ENCODE measurements around the gene PACRG. TPM values are rescaled to one million over a fixed set of nuclear protein-coding genes. Genes with fewer than 3 reads are reported as not detected.

The PACRG gene
- total RNA-seq, 1 experiment from 2014 or later: not detected

GRCh38 chr6:163354085-163354484, 626.3 kb downstream of the PACRG start:
- H3K4me1 ChIP-seq: peaks cover 21% of the 10 kb centered on the region
- no peak for DNase-seq
- no peak overlapping the region for H3K27ac ChIP-seq
- H3K9me3 ChIP-seq (replicated peaks): no peaks in the 10 kb centered on the region
- no peak overlapping the region for H3K4me3 ChIP-seq
- H3K27me3 ChIP-seq: no peaks in the 10 kb centered on the region
- no peaks in the 10 kb centered on the region for H3K36me3 ChIP-seq

DNA sequence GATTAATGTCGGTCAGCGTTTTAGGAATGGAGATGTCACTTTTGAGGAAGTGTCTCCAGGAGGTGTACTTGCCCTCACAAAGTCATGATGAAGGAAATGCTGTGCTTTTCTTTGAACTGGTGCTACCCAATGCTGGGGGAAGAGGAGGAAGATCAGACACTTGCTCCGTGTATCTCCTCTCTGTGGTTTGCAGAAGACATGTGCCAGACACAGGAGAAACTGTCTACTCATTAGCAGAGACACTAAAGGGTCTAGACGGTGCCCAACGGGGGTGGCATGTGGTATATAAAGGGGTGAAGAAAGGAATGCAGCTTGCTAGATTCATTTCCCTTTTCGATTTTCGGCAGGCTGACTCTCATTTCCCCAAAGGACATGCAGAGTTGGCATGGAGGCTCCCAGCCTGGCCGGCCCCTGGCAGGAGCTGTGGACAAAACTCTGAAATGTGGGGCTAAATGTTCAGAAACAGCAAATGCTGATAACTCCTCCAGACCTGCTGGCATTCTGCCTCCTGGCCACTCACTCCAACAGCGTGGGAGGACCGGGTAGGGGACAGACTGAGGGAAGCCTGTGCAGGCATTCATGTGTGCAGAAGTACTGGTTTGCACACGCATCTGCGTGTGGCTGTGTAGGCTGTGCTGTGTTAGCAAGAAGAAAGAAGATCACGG, 627.1 kb downstream of the PACRG start:
- no peak overlapping the region; the same call in 1 of the 2 replicates for H3K27ac ChIP-seq
- no peaks in the 10 kb centered on the region for H3K9me3 ChIP-seq (replicated peaks)
- H3K36me3 ChIP-seq: no peaks in the 10 kb centered on the region
- H3K4me3 ChIP-seq: peak overlapping the region; percentile 45; the same call in 1 of the 2 replicates
- no peak for DNase-seq
- H3K27me3 ChIP-seq: no peaks in the 10 kb centered on the region
- H3K4me1 ChIP-seq: peaks cover 21% of the 10 kb centered on the region

DNA sequence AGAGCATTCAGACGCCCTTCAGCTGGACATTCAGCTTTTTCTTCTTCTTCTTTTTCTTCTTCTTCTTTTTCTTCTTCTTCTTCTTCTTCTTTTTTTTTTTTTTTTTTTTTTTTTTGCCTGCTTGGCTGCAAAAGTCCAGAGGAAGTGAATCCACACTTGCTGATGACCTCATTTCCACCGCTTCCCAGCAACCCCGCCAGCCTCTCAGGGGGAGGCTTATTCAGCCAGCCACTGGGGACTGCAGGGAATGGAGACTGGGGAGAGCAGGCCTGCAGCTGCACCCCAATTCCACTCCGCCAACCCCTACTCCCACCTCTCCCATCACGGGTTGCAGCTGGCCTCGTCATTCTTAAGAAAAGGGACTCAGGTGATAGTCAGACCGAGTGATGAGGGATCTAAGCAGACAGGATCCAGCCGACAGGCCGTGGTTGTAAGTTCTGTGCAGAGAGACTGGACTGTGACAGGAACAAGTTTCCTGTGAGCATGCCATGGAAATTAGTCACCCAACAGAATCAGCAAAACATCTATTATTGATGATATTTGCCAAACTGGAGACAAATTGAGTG, 627.7 kb downstream of the PACRG start:
- H3K27ac ChIP-seq: peak overlapping the region; percentile 34; the same call in 1 of the 2 replicates
- DNase-seq: peak; percentile 79 to 81

GRCh38 chr6:163356324-163356723, 628.5 kb downstream of the PACRG start:
- no peaks in the 10 kb centered on the region for H3K9me3 ChIP-seq (replicated peaks)
- H3K4me1 ChIP-seq: peaks cover 21% of the 10 kb centered on the region
- peak; percentile 65 to 67 for DNase-seq
- peak overlapping the region; percentile 34; the same call in 1 of the 2 replicates for H3K27ac ChIP-seq
- no peaks in the 10 kb centered on the region for H3K36me3 ChIP-seq
- no peaks in the 10 kb centered on the region for H3K27me3 ChIP-seq
- peak overlapping the region; percentile 45; the same call in 1 of the 2 replicates for H3K4me3 ChIP-seq

More for the DNA sequence above, 627.7 kb downstream of the PACRG start:
- no peaks in the 10 kb centered on the region for H3K36me3 ChIP-seq
- no peaks in the 10 kb centered on the region for H3K9me3 ChIP-seq (replicated peaks)
- H3K27me3 ChIP-seq: no peaks in the 10 kb centered on the region
- peaks cover 21% of the 10 kb centered on the region for H3K4me1 ChIP-seq
- H3K4me3 ChIP-seq: peak overlapping the region; percentile 45

- H3K4me1 ChIP-seq: peaks cover 21% of the 10 kb centered on the region
- no peak overlapping the region for H3K27ac ChIP-seq
- no peaks in the 10 kb centered on the region for H3K36me3 ChIP-seq
Measured at GRCh38 chr6:163356743-163357142, 629.0 kb downstream of the PACRG start.

DNA sequence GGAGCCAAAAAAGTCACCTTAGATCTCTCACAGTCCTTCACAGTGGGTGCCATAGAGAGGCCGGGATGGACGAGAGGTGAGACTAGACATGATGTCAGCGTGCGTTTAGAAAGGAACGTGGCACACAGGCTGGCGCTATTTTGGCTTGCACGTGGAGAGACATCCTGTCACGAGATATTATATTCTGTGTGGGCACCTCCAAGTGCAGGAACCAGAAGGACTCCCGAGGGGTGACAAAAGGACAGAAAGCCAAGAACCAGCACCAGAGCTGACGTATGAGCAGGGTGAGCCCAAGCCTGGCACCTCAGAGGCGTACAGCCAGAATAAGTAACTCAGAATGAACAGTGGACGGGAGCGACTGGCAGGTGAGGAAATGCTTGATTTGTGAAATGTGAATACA, 636.9 kb downstream of the PACRG start:
- no peaks in the 10 kb centered on the region for H3K9me3 ChIP-seq (replicated peaks)
- DNase-seq: no peak

More at GRCh38 chr6:163356743-163357142, 629.0 kb downstream of the PACRG start:
- Histone ChIP-seq H3K9me3 (replicated peaks) (no peaks in the 10 kb centered on the region), H3K4me3 (no peak overlapping the region), H3K27me3 (no peaks in the 10 kb centered on the region)
- DNase-seq: no peak

More for the DNA sequence above, 636.9 kb downstream of the PACRG start:
- Histone ChIP-seq H3K36me3 (no peaks in the 10 kb centered on the region), H3K4me1 (no peaks in the 10 kb centered on the region), H3K4me3 (no peak overlapping the region), H3K27ac (no peak overlapping the region), H3K27me3 (no peaks in the 10 kb centered on the region)

Other genes with a start within 250 kb of the PACRG start
- not detected in 2 replicates for gene PRKN, start 208 bp upstream of the PACRG start, total RNA-seq (2014; rRNA removed; shearing (Covaris generic))